ENCODE measurements around the gene GLRA1. TPM values are rescaled to one million over a fixed set of nuclear protein-coding genes. Genes with fewer than 3 reads are reported as not detected.
"Not testable (repeated sequence)": the region's sequence is repeated elsewhere in the genome, so short reads cannot be mapped to it uniquely, and the experiment has no call there.

GLRA1 gene
- total RNA-seq, 4 donors from 2014 or later = not detected

- DNase-seq (ENCODE audit: extremely low spot score) = no peak
- Histone ChIP-seq H3K27ac (replicated peaks in 1 of 4) (no peak overlapping the region), H3K27me3 (no peaks in the 10 kb centered on the region), H3K4me1 (peaks cover 3 to 48% (median 38%) of the 10 kb centered on the region in 4 donors), H3K9me3 (no peaks in the 10 kb centered on the region), H3K36me3 (no peaks in the 10 kb centered on the region), H3K4me3 (no peak overlapping the region)
- WGBS = 41% methylated on average over 2 of the region's 2 CpGs
- intact Hi-C loops (cut with DNase I) = no loop called here
- no peak for TF ChIP-seq EP300 (IDR thresholded peaks at IDR 0.05)
- TF ChIP-seq POLR2A (IDR thresholded peaks at IDR 0.05; ENCODE audit: low read depth) = no peak
- TF ChIP-seq, protein P1, sequence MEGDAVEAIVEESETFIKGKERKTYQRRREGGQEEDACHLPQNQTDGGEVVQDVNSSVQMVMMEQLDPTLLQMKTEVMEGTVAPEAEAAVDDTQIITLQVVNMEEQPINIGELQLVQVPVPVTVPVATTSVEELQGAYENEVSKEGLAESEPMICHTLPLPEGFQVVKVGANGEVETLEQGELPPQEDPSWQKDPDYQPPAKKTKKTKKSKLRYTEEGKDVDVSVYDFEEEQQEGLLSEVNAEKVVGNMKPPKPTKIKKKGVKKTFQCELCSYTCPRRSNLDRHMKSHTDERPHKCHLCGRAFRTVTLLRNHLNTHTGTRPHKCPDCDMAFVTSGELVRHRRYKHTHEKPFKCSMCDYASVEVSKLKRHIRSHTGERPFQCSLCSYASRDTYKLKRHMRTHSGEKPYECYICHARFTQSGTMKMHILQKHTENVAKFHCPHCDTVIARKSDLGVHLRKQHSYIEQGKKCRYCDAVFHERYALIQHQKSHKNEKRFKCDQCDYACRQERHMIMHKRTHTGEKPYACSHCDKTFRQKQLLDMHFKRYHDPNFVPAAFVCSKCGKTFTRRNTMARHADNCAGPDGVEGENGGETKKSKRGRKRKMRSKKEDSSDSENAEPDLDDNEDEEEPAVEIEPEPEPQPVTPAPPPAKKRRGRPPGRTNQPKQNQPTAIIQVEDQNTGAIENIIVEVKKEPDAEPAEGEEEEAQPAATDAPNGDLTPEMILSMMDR (IDR thresholded peaks at IDR 0.05) = no peak
- TF ChIP-seq POLR2AphosphoS5 (IDR thresholded peaks at IDR 0.05) = no peak
These were observed 27.6 kb downstream of the GLRA1 start for GRCh38 chr5:151897020-151897552.

DNA sequence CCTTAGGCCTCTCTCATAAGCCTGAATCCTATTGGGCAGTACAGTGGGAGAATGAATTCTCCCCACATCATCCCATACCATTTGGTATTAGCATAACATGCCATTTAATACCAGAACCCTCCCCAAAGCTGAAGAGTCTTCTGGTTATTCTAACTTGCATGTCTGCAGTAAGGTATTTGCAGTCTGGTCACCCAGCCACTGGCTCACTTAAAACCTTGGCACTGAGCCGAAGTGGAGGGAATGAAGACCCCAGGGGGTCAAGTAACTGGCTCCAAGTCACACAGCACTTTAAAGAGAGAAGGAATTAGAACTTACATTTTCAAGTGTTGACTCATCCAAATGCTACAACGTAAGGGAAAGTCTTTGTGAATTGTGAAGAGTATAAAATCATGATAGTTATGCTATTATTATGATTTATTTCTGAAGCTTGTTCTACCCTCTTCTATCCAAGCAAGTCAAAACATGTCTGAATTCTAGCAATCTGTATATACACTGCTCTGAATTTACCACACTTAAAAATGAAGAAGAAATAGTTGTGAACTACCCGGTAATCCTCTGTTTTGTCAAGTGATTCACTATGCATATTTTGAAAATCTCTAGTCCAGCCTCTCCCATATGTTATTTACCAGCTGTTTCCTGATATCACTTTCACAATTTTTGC, 28.5 kb downstream of the GLRA1 start:
- TF ChIP-seq POLR2AphosphoS5 (IDR thresholded peaks at IDR 0.05) (no peak), EP300 (IDR thresholded peaks at IDR 0.05) (no peak), POLR2A (IDR thresholded peaks at IDR 0.05; ENCODE audit: low read depth) (no peak)
- TF ChIP-seq, protein P1 (IDR thresholded peaks at IDR 0.05) = no peak
- no peak overlapping the region for H3K27ac ChIP-seq (replicated peaks in 1 of 4)

GRCh38 chr5:151895660-151896030, 29.0 kb downstream of the GLRA1 start:
- WGBS = 65% methylated on average over 2 of the region's 5 CpGs
- Histone ChIP-seq H3K27me3 (no peaks in the 10 kb centered on the region), H3K27ac (replicated peaks in 1 of 4) (no peak overlapping the region), H3K4me1 (peaks cover 3 to 37% (median 27%) of the 10 kb centered on the region in 4 donors), H3K36me3 (no peaks in the 10 kb centered on the region), H3K4me3 (no peak overlapping the region), H3K9me3 (no peaks in the 10 kb centered on the region)
- no peak for TF ChIP-seq POLR2AphosphoS5 (IDR thresholded peaks at IDR 0.05)
- no peak for TF ChIP-seq POLR2A (IDR thresholded peaks at IDR 0.05; ENCODE audit: low read depth)
- intact Hi-C loops (cut with DNase I) = no loop called here
- no peak for DNase-seq (ENCODE audit: extremely low spot score)

More for the DNA sequence above, 28.5 kb downstream of the GLRA1 start:
- intact Hi-C loops (cut with DNase I) = no loop called here
- DNase-seq (ENCODE audit: extremely low spot score) = no peak
- H3K9me3 ChIP-seq = no peaks in the 10 kb centered on the region
- H3K36me3 ChIP-seq = no peaks in the 10 kb centered on the region
- no peak overlapping the region for H3K4me3 ChIP-seq
- H3K27me3 ChIP-seq = no peaks in the 10 kb centered on the region
- 24% methylated on average over 3 of the region's 3 CpGs for WGBS
- peaks cover 3 to 42% (median 32%) of the 10 kb centered on the region in 4 donors for H3K4me1 ChIP-seq

DNA sequence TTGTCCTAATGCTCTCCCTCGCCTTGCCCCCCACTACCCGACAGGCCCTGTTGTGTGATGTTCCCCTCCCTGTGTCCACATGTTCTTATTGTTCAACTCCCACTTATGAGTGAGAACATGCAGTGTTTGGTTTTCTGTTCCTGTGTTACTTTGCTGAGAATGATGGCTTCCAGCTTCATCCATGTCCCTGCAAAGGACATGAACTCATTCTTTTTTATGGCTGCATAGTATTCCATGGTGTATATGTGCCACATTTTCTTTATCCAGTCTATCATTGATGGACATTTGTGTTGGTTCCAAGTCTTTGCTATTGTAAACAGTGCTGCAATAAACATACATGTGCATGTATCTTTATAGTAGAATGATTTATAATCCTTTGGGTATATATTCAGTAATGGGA, 31.2 kb downstream of the GLRA1 start:
- WGBS = 91% methylated on average over 2 of the region's 2 CpGs
- not testable (repeated sequence) for H3K27ac ChIP-seq (replicated peaks in 1 of 4)

DNA sequence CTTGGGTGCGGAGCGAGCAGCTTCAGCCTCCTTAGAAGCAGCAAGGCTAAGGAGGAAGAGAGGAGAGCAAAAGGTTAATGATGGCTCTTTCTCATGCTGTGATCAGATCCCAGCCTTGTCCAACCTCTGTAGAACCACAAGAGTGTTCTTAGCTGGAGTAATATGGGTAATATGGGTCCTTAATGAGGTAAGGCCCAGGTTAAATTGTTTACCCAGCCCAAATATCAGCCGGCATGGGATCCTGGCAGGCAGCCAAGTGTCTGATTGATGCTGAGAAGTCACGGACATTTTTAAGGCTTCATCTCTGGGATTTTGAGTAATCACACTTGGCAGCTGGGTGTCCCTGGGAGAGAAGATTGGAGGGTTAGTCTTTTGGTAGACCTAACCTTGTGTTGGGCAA, 32.3 kb downstream of the GLRA1 start:
- TF ChIP-seq EP300 (IDR thresholded peaks at IDR 0.05) = no peak
- H3K36me3 ChIP-seq = no peaks in the 10 kb centered on the region
- DNase-seq (ENCODE audit: extremely low spot score) = no peak
- H3K27me3 ChIP-seq = no peaks in the 10 kb centered on the region
- H3K9me3 ChIP-seq = no peaks in the 10 kb centered on the region
- no peak overlapping the region for H3K27ac ChIP-seq (replicated peaks in 1 of 4)
- H3K4me1 ChIP-seq = peaks cover 3 to 22% (median 20%) of the 10 kb centered on the region in 4 donors
- intact Hi-C loops (cut with DNase I) = no loop called here
- H3K4me3 ChIP-seq = no peak overlapping the region
- 67% methylated on average over 4 of the region's 4 CpGs for WGBS

More for the DNA sequence above, 31.2 kb downstream of the GLRA1 start:
- intact Hi-C loops (cut with DNase I); DNase-seq (ENCODE audit: extremely low spot score); H3K36me3 ChIP-seq; H3K27me3 ChIP-seq; H3K4me3 ChIP-seq; H3K9me3 ChIP-seq: not testable (repeated sequence)
- peaks cover 3 to 23% (median 21%) of the 10 kb centered on the region in 4 donors for H3K4me1 ChIP-seq

DNA sequence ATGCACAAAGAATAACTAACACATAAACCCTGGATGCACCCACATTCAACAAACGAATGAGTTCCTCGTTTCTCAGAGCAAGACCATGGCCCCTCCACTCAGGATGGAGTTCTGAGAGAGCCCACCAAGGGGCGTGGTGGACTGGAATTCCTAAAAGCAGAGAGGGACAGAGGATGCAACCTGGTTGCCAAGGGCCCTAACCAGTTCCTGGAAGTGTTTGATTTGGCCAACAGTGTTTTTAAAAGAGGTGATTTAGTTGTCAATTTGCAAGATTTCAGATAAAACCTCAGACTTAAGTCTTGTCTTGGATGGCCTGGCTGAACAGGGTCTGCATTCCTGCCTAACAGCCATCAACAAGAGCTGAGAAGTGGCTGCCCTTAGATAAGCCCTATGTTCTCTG, 34.4 kb downstream of the GLRA1 start:
- DNase-seq (ENCODE audit: extremely low spot score) = no peak
- Histone ChIP-seq H3K27ac (replicated peaks in 1 of 4) (no peak overlapping the region), H3K9me3 (no peaks in the 10 kb centered on the region), H3K4me3 (no peak overlapping the region), H3K27me3 (no peaks in the 10 kb centered on the region), H3K36me3 (no peaks in the 10 kb centered on the region), H3K4me1 (peaks cover 0 to 1% (median 0%) of the 10 kb centered on the region in 4 donors)
- WGBS = 79% methylated on average over 3 of the region's 3 CpGs
- TF ChIP-seq POLR2A (IDR thresholded peaks at IDR 0.05; ENCODE audit: low read depth) = no peak
- no peak for TF ChIP-seq EP300 (IDR thresholded peaks at IDR 0.05)
- no peak for TF ChIP-seq POLR2AphosphoS5 (IDR thresholded peaks at IDR 0.05)
- TF ChIP-seq, protein P1 (IDR thresholded peaks at IDR 0.05) = no peak
- intact Hi-C loops (cut with DNase I) = no loop called here

All from esophagus muscularis mucosa (tissue), 4 donors.